CD4-positive, alpha-beta T cell treated with Interleukin-17A for 1 hour (primary cell): ENCODE data around the gene SYCP2.

Experiments used
- DNase-seq: peaks from one replicate; pipeline ENCODE4 v3.0.0-alpha.2; 2020

The SYCP2 gene

GRCh38 chr20:59820204-59821041, 113.0 kb downstream of the SYCP2 start:
- no peak for DNase-seq

DNA sequence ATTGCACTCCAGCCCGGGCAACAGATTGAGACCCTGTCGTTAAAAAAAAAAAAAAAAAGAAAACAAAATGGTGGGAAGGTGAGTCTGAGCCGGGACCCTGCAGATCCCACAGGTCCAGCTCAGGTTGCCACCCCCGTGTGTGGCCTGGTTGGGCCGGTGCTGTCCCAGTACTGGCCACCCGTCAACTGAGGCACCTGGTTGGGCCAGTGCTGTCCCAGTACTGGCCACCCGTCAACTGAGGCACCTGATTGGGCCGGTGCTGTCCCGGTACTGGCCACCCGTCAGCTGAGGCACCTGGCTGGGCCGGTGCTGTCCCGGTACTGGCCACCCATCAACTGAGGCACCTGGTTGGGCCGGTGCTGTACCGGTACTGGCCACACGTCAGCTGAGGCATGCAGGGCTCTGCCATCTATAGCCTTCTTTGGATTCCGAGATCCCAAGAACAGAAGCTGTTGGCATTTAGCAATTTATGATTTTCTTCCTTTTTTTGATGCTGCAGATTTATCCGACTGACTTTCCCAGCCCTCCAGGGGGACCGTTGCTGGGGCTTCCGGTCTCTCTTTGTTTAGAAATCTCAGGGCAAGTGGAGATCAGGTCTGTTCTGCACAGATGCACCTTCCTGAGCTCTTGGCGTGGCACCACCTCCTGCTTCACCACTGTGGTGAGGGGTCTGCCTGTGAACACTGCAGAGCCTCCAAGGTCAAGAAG, 113.8 kb downstream of the SYCP2 start:
- no peak for DNase-seq

- no peak for DNase-seq
Observed at GRCh38 chr20:59818911-59819310, 114.5 kb downstream of the SYCP2 start.

- DNase-seq: no peak
Observed at GRCh38 chr20:59817846-59818615, 115.4 kb downstream of the SYCP2 start.

- DNase-seq: no peak
Observed at GRCh38 chr20:59817406-59817805, 116.0 kb downstream of the SYCP2 start.

- DNase-seq: no peak
Observed at GRCh38 chr20:59816146-59816738, 117.2 kb downstream of the SYCP2 start.

DNA sequence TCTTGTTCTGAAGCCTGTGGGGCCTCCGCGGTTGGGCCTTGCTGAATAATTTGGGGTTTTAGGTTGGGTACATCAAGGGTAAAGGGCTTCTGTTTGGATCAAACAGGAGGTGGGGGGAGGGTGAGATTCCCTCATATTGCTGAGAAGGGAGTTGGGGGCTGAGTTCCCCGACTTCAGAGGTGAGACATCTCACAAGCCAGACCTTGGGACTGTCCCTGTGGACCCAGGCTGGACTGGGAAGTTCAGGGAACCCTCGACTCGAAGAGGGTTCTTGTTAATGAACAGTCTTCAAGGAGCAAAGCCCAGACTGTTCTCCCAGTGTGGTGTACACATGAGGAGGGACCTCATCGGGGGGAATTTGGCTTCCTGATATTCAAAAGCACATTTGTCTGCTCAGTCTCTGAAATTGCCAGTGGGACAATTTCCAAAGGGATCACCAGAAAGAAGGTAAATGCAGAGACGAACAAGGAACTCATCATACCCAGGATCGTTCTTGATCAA, 118.5 kb downstream of the SYCP2 start:
- DNase-seq: no peak

GRCh38 chr20:59813948-59814839, 119.2 kb downstream of the SYCP2 start:
- no peak for DNase-seq
